ENCODE measurements around the gene S100A7A. TPM values are rescaled to one million over a fixed set of nuclear protein-coding genes. Genes with fewer than 3 reads are reported as not detected.
A peak's percentile ranks its signal among the peaks of the same experiment; 100 is the strongest.
"Not testable (repeated sequence)": the region's sequence is repeated elsewhere in the genome, so short reads cannot be mapped to it uniquely, and the experiment has no call there.

Gene S100A7A
- total RNA-seq, 1 donor from 2014 or later: not detected

DNA sequence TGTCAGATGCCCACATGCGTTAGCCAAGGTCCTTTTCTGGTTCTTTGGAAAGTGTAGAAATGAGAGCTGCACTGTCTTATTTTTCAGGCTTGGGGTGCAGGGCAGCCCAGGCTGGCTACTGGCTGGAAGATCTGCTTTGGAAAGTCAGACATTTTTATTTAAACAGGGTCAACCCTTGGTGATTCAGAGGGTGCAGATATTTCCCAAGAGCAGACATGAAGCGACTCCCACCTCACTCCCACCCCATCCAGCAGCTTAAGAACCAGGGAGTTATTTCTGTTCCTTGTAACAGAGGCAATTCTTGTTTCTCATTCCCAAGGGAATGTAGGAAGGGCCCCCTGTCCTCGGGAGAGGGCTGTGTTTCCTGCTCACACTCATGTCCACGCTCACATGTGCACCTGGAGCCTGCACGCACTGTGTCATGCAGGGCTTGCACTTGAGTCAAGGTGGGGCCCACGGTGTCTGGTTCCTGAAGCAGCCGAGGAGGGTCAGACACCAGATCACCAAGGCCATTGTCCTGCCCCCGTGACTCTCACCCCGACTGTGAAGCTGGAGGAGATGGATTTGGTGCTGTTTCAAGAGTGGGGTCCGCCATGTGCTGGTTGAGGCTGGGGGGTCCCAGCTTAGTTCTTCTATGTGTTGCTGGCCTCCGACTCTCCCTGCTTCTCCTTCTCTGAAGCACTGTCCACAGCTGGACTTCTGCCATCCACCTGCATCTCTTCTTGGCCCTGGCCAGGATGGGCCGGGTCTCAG lies 992 bp downstream of the S100A7A start:
- peaks cover 3% of the 10 kb centered on the region for H3K9me3 Mint-ChIP-seq
- H3K36me3 Mint-ChIP-seq (ENCODE audit: low read depth): no peaks in the 10 kb centered on the region
- ATAC-seq (ENCODE audit: low read depth) (no peak), DNase-seq (no peak)
- peaks cover 15% of the 10 kb centered on the region for H3K27me3 Mint-ChIP-seq
- ChIA-PET POLR2A (no interaction called here), CTCF (no interaction called here)
- no peak overlapping the region for H3K27ac Mint-ChIP-seq
- H3K4me1 Mint-ChIP-seq: no peaks in the 10 kb centered on the region
- H3K4me3 Mint-ChIP-seq: no peak overlapping the region
- intact Hi-C loops (cut with micrococcal nuclease): no loop called here
- TF ChIP-seq, protein P1, sequence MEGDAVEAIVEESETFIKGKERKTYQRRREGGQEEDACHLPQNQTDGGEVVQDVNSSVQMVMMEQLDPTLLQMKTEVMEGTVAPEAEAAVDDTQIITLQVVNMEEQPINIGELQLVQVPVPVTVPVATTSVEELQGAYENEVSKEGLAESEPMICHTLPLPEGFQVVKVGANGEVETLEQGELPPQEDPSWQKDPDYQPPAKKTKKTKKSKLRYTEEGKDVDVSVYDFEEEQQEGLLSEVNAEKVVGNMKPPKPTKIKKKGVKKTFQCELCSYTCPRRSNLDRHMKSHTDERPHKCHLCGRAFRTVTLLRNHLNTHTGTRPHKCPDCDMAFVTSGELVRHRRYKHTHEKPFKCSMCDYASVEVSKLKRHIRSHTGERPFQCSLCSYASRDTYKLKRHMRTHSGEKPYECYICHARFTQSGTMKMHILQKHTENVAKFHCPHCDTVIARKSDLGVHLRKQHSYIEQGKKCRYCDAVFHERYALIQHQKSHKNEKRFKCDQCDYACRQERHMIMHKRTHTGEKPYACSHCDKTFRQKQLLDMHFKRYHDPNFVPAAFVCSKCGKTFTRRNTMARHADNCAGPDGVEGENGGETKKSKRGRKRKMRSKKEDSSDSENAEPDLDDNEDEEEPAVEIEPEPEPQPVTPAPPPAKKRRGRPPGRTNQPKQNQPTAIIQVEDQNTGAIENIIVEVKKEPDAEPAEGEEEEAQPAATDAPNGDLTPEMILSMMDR (IDR thresholded peaks at IDR 0.05): no peak

DNA sequence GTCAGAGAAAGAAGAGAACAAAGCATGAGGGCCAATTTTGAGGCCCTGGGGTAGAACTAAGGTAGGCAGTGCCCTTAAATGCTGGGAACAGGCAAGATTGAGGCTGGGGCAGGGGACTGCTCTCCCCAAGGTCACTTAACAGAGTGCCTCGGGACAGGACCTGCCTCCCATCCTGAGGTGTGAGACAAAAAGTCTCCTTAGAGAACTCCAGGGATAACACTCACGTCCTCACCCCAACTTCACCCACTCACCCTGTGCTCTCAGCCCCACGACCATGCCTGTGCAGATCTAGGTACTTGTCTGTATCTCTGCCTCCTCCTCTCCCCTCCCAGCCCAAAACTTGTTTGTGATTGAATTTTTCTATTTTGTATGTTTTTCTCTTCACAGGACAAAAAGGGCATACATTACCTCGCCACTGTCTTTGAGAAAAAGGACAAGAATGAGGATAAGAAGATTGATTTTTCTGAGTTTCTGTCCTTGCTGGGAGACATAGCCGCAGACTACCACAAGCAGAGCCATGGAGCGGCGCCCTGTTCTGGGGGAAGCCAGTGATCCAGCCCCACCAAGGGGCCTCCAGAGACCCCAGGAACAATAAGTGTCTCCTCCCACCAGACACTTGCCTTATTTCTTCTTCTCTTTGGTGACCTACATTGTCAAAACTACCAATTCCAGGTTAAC lies 2.6 kb downstream of the S100A7A start:
- H3K4me3 Mint-ChIP-seq; POLR2A ChIA-PET; DNase-seq; H3K9me3 Mint-ChIP-seq; H3K27ac Mint-ChIP-seq; intact Hi-C loops (cut with micrococcal nuclease); CTCF ChIA-PET; H3K36me3 Mint-ChIP-seq (ENCODE audit: low read depth); H3K4me1 Mint-ChIP-seq; ATAC-seq (ENCODE audit: low read depth): not testable (repeated sequence)
- H3K27me3 Mint-ChIP-seq: peaks cover 15% of the 10 kb centered on the region

DNA sequence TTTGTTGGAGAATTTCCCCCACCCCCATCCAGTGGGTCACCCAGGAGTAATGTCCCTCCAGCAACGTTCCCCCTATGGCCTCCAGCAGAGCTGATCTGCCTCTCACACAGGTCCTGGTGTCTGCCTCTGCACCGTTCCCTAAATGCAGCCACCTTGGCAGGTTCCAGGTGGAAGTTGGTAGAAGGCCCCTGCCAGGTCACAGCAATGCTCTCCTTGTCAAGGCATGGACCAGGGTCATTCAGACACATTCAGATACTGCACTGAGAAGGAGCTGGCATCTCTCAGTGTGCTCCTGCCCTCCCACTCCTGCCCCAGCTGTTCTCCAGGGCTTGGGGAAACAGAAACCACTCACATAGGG lies 3.1 kb downstream of the S100A7A start:
- CTCF ChIA-PET; H3K27ac Mint-ChIP-seq; H3K9me3 Mint-ChIP-seq; intact Hi-C loops (cut with micrococcal nuclease); DNase-seq; H3K36me3 Mint-ChIP-seq (ENCODE audit: low read depth); POLR2A ChIA-PET; H3K4me1 Mint-ChIP-seq; ATAC-seq (ENCODE audit: low read depth); H3K4me3 Mint-ChIP-seq: not testable (repeated sequence)
- peaks cover 15% of the 10 kb centered on the region for H3K27me3 Mint-ChIP-seq

DNA sequence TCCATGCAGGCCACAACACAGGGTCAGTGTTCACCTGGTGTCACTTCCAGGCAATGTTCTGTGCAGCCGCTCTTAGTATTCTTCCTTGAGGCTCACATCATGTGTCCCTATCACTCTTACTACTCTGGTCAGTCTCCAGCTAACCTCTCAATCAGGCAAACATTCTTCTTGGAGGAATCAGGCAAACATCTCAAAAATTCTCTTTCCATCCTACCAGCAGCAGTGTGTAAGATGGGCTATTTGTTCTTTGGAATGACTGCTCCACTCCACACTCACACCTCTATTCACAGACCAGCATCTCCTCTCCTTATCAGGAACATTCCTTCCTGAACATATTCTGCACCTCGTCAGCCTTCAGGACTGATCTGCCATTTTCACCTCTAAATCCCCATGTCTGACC lies 4.0 kb downstream of the S100A7A start:
- peaks cover 22% of the 10 kb centered on the region for H3K27me3 Mint-ChIP-seq
- DNase-seq (no peak), ATAC-seq (ENCODE audit: low read depth) (no peak)
- ChIA-PET POLR2A (no interaction called here), CTCF (no interaction called here)
- no peak overlapping the region for H3K27ac Mint-ChIP-seq
- no peaks in the 10 kb centered on the region for H3K36me3 Mint-ChIP-seq (ENCODE audit: low read depth)
- no peaks in the 10 kb centered on the region for H3K4me1 Mint-ChIP-seq
- no peak overlapping the region for H3K4me3 Mint-ChIP-seq
- TF ChIP-seq, protein P1 (IDR thresholded peaks at IDR 0.05): no peak
- H3K9me3 Mint-ChIP-seq: no peaks in the 10 kb centered on the region
- intact Hi-C loops (cut with micrococcal nuclease): no loop called here

DNA sequence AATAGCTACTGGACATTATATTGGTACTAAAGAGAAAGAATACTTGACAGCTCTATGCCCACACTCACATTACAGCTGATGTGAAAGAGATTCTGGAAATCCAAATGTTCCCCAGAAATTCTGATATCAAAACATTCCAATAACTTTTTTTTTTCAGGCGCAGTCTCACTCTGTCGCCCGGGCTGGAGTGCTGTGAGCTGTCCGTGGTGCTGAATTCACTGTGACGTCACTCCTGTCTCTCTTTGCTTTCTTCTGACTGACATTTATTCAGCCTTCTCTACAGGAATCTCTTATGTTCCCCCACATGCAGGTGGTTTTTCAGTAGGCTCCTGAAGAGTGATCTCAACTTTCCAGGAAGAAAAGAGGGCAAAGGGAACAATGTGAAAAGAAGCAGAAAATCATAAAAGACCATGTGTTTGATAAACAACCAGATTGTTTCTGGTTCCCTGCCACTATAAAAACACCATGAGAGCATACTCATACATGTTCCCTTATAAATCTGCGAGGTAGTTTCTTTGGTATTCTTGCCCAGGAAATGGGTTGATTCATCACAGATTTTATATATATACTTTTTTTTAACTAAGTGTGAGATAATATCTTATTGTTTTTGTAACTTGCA lies 6.2 kb downstream of the S100A7A start:
- Mint-ChIP-seq H3K27ac (no peak overlapping the region), H3K27me3 (peaks cover 33% of the 10 kb centered on the region), H3K36me3 (ENCODE audit: low read depth) (no peaks in the 10 kb centered on the region), H3K9me3 (no peaks in the 10 kb centered on the region), H3K4me1 (no peaks in the 10 kb centered on the region), H3K4me3 (no peak overlapping the region)
- CTCF ChIA-PET: no interaction called here
- peak; percentile 31 for DNase-seq
- TF ChIP-seq, protein P1 (IDR thresholded peaks at IDR 0.05): no peak
- POLR2A ChIA-PET: no interaction called here
- intact Hi-C loops (cut with micrococcal nuclease): no loop called here
- no peak for ATAC-seq (ENCODE audit: low read depth)

DNA sequence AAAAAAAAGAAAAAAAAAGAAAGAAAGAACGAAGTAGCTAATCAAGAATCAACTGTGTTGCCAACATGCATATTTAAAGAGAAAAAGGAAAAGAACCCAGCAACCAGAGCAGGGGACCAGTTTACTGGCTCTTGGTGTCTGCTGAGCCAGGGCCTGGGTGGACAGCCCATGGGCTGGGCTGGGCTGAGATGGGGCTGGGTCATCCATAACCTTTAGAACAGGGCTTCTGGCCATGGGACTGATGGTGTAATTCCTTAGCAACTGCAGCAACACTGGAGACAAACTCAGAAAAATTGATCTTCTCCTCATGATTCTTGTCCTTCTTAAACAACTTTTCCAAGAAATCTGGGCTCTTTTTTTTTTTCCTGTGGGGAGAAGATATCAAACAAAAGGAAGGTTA lies 10.5 kb downstream of the S100A7A start:
- DNase-seq: no peak
- intact Hi-C loops (cut with micrococcal nuclease): no loop called here
- Mint-ChIP-seq H3K36me3 (ENCODE audit: low read depth) (no peaks in the 10 kb centered on the region), H3K4me1 (no peaks in the 10 kb centered on the region), H3K27ac (no peak overlapping the region), H3K4me3 (no peak overlapping the region), H3K27me3 (peaks cover 27% of the 10 kb centered on the region), H3K9me3 (no peaks in the 10 kb centered on the region)
- CTCF ChIA-PET: no interaction called here
- no peak for ATAC-seq (ENCODE audit: low read depth)
- POLR2A ChIA-PET: no interaction called here
- TF ChIP-seq, protein P1 (IDR thresholded peaks at IDR 0.05): no peak

All from activated B cell treated with CpG ODN at 0.5 μM for 24 hours (primary cell).